A673 (cell line): ENCODE data around the gene SDCCAG8.

ENCODE experiments used
- EZH2 ChIP-seq: fragments of 200-600 bp; sonication (generic); IDR thresholded peaks from 2 replicates; pipeline ENCODE4 v1.6.1; 2017; ENCODE audit warnings: borderline replicate concordance, low read depth, mild to moderate bottlenecking, mixed read lengths, antibody characterized with exemption, low read length; ENCODE audit not compliant: poor library complexity, severe bottlenecking
- TF ChIP-seq, protein P1 (sequence below): fragments of 300-800, 200-600 bp; sonication (generic); conservative IDR thresholded peaks from 2 replicates; pipeline ENCODE4 v1.5.1; 2017; ENCODE audit warnings: low read depth, mild to moderate bottlenecking, antibody characterized with exemption, low read length, moderate library complexity, mixed read lengths

DNA sequence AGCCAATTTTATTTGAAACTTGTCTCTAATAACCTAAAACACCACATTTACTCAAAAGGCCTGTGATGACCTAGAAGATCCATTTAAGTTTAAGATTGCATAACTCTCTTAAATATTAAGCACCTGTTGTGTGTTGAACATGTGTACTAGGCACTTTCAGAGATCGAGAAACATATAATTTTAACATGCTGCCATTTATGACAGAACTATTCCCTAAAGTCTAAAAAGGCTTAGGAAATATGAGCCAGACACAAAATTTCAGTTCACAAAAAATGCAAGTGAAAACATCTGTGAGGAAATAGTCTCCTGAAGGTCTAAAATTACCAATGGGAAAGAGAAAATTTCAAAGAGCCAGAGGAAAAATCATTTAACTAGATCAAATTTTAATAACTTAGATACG lies 38.5 kb upstream of the SDCCAG8 start:
- TF ChIP-seq, protein P1, sequence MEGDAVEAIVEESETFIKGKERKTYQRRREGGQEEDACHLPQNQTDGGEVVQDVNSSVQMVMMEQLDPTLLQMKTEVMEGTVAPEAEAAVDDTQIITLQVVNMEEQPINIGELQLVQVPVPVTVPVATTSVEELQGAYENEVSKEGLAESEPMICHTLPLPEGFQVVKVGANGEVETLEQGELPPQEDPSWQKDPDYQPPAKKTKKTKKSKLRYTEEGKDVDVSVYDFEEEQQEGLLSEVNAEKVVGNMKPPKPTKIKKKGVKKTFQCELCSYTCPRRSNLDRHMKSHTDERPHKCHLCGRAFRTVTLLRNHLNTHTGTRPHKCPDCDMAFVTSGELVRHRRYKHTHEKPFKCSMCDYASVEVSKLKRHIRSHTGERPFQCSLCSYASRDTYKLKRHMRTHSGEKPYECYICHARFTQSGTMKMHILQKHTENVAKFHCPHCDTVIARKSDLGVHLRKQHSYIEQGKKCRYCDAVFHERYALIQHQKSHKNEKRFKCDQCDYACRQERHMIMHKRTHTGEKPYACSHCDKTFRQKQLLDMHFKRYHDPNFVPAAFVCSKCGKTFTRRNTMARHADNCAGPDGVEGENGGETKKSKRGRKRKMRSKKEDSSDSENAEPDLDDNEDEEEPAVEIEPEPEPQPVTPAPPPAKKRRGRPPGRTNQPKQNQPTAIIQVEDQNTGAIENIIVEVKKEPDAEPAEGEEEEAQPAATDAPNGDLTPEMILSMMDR, result no peak
- TF ChIP-seq EZH2, result no peak
